DND-41 (cell line): ENCODE measurements around the gene ART4.
A peak's percentile ranks its signal among the peaks of the same experiment; 100 is the strongest.

ENCODE experiments used
- ATAC-seq: fragments of 200-7000 bp; cut with Tn5 transposase; 3 replicates; pipeline ENCODE4 v1.9.1; 2021; ENCODE audit warnings: low read depth; ENCODE audit not compliant: insufficient read depth
- DNase-seq: peaks from one replicate; pipeline ENCODE4 v3.0.0-alpha.2; 2020
- H2AFZ ChIP-seq: 2 replicates; pipeline ENCODE4 v1.6.0; 2012; ENCODE audit warnings: low read depth, low read length
- H3K27ac ChIP-seq: 2 replicates; pipeline ENCODE4 v1.5.1; 2012; ENCODE audit warnings: low read length, inconsistent platforms
- H3K27me3 ChIP-seq: fragments of 200-600 bp; sonication (generic); 2 replicates; pipeline ENCODE4 v1.6.0; 2012; ENCODE audit warnings: low read length, mild to moderate bottlenecking, inconsistent platforms; ENCODE audit not compliant: insufficient read depth, poor library complexity
- H3K36me3 ChIP-seq: 2 replicates; pipeline ENCODE4 v1.5.1; 2012; ENCODE audit warnings: low read length, inconsistent platforms; ENCODE audit not compliant: insufficient read depth
- H3K4me1 ChIP-seq: 2 replicates; pipeline ENCODE4 v1.5.1; 2012; ENCODE audit warnings: mild to moderate bottlenecking, low read length; ENCODE audit not compliant: insufficient read depth
- H3K4me2 ChIP-seq: 2 replicates; pipeline ENCODE4 v1.6.0; 2012; ENCODE audit warnings: mild to moderate bottlenecking, moderate library complexity, low read length, inconsistent platforms; ENCODE audit not compliant: insufficient read depth
- H3K4me3 ChIP-seq, 2 experiments: fragments of 200-600 bp in 1 of 2; shearing (Covaris generic) in 1 of 2; 2 replicates each; pipeline ENCODE4 v1.5.1; 2012 to 2016; ENCODE audit warnings: inconsistent platforms in 2 of 2, low read length in 2 of 2, mild to moderate bottlenecking in 2 of 2, low read depth in 1 of 2, moderate library complexity in 1 of 2
- H3K79me2 ChIP-seq: 2 replicates; pipeline ENCODE4 v1.6.0; 2012; ENCODE audit warnings: low read length, inconsistent platforms; ENCODE audit not compliant: insufficient read depth
- H3K9ac ChIP-seq: 2 replicates; pipeline ENCODE4 v1.6.0; 2012; ENCODE audit warnings: low read depth, mild to moderate bottlenecking, inconsistent platforms, low read length, moderate library complexity
- H3K9me3 ChIP-seq: 2 replicates; pipeline ENCODE4 v1.5.1; 2012; ENCODE audit warnings: low read length, moderate library complexity, mild to moderate bottlenecking, inconsistent platforms; ENCODE audit not compliant: insufficient read depth, severe bottlenecking
- H4K20me1 ChIP-seq: 2 replicates; pipeline ENCODE4 v1.6.0; 2012; ENCODE audit warnings: low read length; ENCODE audit not compliant: insufficient read depth
- EZH2 ChIP-seq: IDR thresholded peaks from 3 replicates; pipeline ENCODE4 v1.6.1; 2012; ENCODE audit warnings: borderline replicate concordance, low read depth, mild to moderate bottlenecking, moderate library complexity, low read length, inconsistent platforms; ENCODE audit not compliant: severe bottlenecking
- TF ChIP-seq, protein P1 (sequence below): IDR thresholded peaks from 2 replicates; pipeline ENCODE4 v1.5.1; 2012; ENCODE audit warnings: borderline replicate concordance, low read length, moderate library complexity, mild to moderate bottlenecking; ENCODE audit not compliant: poor library complexity, severe bottlenecking; ENCODE audit errors: extremely low read depth

Gene ART4

DNA sequence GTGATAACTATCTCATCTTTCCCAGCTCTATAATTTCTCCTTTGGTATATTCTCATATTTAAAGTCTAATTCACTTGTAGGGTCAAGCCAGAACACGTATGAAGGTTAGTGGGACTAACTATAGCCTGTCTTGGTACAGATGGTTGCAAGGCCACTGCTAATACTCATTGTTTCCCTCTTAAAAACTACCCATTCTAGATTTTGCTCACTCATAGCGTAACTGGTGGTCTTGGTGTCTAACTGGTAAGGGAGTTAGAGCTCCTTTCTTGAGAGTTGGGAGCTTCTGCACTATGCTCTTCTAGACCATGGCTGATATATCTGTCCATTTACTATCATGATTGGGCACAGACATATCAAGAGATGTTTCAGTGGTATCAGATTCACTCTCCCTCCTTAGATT is 33.5 kb upstream of the ART4 start:
- DNase-seq (no peak), ATAC-seq (no peak)
- Histone ChIP-seq H3K27me3 (no peaks in the 10 kb centered on the region), H3K4me1 (peaks cover 18% of the 10 kb centered on the region), H3K27ac (no peak overlapping the region), H3K4me2 (no peak overlapping the region), H3K9me3 (no peaks in the 10 kb centered on the region), H3K36me3 (no peaks in the 10 kb centered on the region), H2AFZ (no peak overlapping the region), H3K4me3 (no peak overlapping the region), H4K20me1 (no peaks in the 10 kb centered on the region), H3K9ac (no peak overlapping the region), H3K79me2 (no peaks in the 10 kb centered on the region)
- no peak for TF ChIP-seq EZH2
- TF ChIP-seq, protein P1, sequence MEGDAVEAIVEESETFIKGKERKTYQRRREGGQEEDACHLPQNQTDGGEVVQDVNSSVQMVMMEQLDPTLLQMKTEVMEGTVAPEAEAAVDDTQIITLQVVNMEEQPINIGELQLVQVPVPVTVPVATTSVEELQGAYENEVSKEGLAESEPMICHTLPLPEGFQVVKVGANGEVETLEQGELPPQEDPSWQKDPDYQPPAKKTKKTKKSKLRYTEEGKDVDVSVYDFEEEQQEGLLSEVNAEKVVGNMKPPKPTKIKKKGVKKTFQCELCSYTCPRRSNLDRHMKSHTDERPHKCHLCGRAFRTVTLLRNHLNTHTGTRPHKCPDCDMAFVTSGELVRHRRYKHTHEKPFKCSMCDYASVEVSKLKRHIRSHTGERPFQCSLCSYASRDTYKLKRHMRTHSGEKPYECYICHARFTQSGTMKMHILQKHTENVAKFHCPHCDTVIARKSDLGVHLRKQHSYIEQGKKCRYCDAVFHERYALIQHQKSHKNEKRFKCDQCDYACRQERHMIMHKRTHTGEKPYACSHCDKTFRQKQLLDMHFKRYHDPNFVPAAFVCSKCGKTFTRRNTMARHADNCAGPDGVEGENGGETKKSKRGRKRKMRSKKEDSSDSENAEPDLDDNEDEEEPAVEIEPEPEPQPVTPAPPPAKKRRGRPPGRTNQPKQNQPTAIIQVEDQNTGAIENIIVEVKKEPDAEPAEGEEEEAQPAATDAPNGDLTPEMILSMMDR, result no peak

DNA sequence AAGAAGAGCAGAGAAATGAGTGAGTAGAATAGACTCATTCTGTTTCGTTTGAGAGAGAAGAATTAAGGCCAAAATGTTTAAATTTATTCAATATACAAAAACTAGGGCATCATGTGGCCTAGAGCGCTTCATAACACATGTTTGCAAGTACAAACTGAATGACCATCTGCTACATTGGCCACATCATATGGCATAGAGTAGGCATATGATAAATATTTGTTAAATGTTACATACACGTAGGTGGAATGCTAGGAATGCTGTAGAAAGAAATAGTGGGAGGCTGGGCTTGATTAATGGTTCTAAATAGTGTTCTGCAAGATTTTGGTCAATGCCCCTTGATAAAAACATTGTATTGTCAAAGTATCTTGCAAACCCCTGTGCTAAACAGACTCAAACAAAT is 31.6 kb upstream of the ART4 start:
- Histone ChIP-seq H3K27ac (no peak overlapping the region), H4K20me1 (no peaks in the 10 kb centered on the region), H3K9ac (no peak overlapping the region), H2AFZ (no peak overlapping the region), H3K36me3 (no peaks in the 10 kb centered on the region), H3K79me2 (no peaks in the 10 kb centered on the region), H3K4me1 (no peaks in the 10 kb centered on the region), H3K27me3 (no peaks in the 10 kb centered on the region), H3K4me2 (no peak overlapping the region), H3K4me3 (no peak overlapping the region), H3K9me3 (no peaks in the 10 kb centered on the region)
- TF ChIP-seq, protein P1, result no peak
- TF ChIP-seq EZH2, result no peak
- ATAC-seq (no peak), DNase-seq (no peak)

DNA sequence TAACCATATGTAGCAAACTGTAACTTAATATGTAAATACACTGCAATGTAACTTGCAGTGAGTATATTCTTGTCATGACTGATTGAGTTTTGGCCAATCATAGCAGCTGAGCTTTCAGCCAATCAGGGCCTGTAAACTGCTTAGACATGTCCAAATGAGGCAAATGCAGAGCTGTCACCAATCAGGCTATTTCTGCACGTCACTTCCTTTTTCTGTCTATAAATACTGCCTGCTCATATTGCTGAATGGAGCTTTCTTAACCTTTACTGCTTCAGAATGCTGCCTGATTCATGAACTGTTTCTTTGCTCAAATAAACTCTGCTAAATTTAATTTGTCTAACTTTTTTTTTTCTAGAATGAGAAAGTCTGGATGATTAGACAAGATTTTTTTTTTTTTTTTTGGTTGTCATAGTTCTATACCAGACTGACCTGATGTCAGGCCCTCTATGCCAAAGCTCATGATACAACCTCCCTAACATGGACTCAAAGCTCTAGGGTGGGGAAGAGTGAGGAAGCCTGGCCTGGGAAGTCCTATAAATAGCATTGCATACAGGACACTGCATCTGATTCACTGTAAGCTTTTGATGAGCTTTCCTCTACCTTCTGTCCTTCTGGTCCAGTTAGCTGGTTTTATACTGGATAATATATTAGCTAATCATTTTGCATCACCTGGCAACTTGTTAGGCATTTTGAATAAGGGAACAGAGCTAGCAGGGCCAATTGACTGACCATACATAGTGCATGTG is 30.3 kb upstream of the ART4 start:
- H4K20me1 ChIP-seq, result no peaks in the 10 kb centered on the region
- H3K9ac ChIP-seq, result no peak overlapping the region
- no peaks in the 10 kb centered on the region for H3K27me3 ChIP-seq
- H3K79me2 ChIP-seq, result no peaks in the 10 kb centered on the region
- no peak overlapping the region for H2AFZ ChIP-seq
- no peak overlapping the region for H3K27ac ChIP-seq
- ATAC-seq, result peak; percentile 56; the same call in 1 of the 3 replicates
- peaks cover 3% of the 10 kb centered on the region for H3K9me3 ChIP-seq
- H3K4me1 ChIP-seq, result no peaks in the 10 kb centered on the region
- TF ChIP-seq, protein P1, result no peak
- no peak for TF ChIP-seq EZH2
- no peaks in the 10 kb centered on the region for H3K36me3 ChIP-seq
- H3K4me3 ChIP-seq, result no peak overlapping the region
- no peak for DNase-seq
- no peak overlapping the region for H3K4me2 ChIP-seq
